Stimulated activated CD8-positive, alpha-beta memory T cell treated with anti-CD3 and anti-CD28 coated beads, Interleukin-7, amount 100 ng/mL, for 48 hours (primary cell): ENCODE results near the gene SAMD8.

Source experiments
- DNase-seq, 2 donors: peaks; one replicate each; pipeline ENCODE4 v3.0.0-alpha.2; 2020; ENCODE audit warnings: low read depth in 1 of 2; ENCODE audit errors: extremely low read depth in 1 of 2

SAMD8 gene

DNA sequence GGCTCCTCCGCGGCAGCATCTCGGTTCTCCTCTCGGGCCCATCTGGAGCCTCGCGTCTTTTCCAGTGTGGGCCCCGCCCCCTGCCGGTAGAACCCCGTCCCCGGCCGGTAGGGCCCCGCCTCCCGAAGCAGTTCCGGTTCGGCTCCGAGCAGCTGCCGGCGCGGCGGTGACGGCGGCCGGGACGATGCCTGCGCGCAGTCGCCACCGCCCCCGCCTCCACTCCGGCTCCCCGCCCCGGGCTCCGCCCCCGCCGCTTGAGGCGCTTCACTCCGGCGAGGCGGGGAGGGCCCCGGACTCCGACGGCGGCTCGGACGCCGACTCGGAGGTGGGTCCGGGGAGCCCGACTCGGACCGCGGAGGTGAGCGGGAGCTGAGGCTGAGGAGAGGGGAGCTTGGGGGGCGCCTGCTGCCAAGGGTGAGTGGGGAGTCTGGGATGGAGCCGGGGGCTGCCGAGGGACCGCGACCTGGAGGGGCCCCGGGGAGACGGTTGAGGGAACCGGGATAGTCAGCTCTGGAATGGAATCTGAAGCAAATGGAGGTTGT lies at the start of gene SAMD8:
Gene SAMD8 (plus strand): TSS at position 292 of the 542 bp plus-strand sequence. CDS start 38,873 bp downstream, outside the sequence.
- peak; percentile 96 to 98 for DNase-seq

DNA sequence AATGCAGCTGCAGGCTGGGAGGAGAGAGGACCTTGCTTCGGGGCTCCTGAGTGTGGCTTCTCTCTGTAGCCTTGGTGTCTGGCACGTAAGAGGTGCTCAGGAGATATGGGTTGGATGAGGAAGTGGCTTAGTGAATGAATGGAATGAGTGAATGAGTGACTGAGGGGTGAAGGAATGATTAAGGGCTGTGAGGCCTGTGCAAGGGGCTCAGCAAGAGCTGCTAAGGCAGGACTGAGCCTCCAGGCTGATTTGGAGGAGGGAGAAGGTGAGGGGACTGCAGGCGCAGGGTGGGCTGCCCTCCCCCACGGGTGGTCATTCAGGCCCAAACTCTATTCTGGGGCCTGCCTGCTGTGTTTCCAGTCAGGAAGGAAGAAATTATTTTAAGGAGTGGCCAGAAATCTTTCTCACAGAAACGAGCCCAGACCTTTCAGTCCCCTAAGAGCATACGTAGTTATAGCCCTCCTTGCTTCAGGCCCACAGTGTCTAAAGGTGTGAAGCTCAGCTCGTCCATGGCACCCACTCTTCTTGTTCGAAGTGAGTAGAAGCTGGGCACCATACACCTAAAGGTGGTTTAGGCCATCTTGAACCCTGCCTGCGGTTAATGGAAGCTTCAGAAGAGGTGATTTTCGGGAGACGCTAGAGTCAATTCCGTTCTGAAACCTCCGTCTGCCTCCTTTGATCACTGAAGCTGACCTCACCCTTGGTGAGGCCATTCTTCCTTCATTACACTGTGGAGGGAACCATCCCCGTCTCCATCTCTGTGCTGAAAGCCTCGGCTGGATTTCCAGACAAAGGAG lies 49.5 kb upstream of the SAMD8 start:
- DNase-seq: no peak

DNA sequence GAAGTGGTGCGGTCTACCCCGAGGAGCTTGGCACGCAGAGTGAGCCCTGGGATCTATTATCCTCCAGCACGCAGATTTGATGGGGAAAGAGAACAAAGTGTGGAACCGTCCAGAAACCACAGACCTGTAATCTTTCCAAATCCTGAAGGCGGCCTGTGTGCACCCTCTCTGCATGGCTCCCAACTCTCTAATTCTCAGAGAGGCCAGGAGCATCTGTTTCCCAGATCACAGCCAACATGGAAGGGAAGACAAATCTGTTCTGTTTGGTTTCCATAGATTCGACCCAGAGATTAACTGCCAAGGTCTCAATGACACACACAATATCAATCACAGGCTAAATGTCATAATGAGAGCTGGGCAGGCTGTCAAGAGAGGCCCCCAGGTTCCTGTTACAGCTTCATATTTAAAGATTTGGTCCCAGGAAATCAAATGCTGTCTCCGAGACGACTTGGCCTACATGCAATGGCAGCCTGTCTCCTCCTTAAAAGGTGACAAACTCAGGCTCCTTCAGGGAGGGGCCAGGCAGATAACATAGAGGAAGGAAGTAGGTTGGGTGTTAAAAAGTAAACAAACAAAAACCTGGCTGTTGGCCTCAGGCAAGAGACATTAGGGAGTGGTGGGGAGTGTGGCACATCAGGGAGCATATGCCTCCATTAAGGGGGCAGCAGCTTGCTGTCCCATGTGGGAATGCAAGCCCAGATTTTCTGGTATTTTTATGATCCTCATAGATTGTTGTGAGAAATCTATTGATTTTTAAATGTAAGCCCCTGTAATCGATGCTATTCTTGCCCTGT lies 48.8 kb upstream of the SAMD8 start:
- DNase-seq: no peak

DNA sequence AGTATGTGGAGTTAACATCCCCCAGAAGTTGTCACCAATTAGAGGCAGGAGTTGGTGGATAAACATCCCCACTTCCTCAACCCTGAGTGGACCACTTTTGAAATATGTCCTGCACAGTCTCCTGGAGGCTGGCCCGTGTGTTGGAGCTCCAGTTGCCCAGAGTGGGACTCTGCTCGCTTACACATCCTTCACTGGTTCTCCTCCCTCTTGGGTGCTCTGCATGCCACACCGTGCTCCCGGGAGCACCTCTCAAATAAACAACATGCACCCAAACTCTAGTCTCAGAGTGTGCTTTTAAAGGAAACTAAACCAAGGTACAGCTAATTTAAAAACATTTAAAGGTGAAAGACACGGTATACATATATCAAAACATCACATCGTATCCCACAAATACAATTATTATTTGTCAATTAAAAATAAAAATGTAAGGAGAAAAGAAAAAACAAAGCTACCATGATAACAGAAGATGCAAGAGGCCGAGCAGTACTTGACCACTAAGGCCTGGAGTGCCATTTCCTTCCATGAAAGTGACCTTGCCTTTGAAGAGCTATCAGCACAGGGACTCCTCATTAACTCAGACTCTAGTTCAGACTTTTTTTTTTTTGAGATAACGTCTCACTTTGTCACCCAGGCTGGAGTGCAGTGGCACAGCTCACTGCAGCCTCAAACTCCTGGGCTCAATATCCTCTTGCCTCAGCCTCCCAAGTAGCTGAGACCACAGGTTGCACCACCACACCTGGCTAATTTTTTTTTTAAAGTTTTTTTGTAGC lies 47.8 kb upstream of the SAMD8 start:
- no peak for DNase-seq

DNA sequence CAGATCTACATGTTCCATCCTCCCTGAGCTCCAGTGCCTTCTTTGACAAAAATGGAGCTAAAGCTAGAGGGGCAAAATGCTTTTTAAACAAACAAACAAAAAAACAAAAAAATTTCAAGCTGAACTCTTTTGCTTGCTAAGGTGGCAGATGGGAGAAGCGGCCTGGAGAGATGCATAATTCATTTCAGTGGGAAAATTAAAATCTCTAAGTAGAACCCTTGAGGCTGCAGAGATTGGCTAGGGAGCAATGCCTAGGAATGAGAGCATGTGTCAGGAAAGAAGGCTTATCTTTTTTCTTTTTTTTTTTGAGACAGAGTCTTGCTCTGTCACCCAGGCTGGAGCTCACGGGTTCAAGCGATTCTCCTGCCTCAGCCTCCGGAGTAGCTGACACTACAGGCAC lies 46.4 kb upstream of the SAMD8 start:
- DNase-seq: no peak

DNA sequence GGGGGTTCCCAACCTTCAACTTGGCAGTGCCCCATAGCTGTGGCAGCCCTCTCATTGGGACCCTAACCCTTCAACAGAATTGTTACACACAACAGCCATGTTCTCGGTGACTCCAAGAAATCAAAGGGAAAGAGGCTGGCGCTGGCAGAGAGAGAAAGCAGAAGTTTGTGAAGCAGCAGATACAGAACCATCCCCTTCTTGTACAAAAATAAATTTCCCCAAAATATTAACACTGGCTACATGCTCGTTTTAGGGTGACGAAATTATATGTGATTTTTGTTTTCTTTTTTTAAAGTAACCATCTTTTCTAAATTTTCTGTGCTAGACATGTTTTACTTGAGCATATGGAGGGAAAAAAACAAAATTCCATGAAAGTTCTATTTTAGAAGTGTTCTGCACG lies 45.2 kb upstream of the SAMD8 start:
- DNase-seq: no peak

DNA sequence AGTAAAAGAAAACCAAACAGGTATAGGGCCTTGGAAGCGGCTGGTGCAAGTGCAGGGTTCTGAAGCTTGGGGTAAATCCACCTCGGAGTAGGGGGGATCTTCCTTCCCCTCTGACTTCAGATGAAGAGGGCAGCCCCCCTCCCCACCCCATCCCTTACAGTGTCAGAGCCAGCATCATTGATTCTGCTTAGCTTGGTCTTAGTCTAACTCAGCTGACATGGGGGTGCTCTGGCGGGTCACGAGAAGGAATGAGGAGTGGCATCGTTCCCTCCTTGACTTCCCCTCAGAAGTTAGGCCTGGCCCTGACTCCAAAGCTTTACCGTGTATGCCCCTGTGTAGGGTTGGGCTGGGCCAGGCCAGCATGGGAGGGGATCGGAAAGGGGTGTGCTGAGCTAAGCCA lies 44.2 kb upstream of the SAMD8 start:
- no peak for DNase-seq

DNA sequence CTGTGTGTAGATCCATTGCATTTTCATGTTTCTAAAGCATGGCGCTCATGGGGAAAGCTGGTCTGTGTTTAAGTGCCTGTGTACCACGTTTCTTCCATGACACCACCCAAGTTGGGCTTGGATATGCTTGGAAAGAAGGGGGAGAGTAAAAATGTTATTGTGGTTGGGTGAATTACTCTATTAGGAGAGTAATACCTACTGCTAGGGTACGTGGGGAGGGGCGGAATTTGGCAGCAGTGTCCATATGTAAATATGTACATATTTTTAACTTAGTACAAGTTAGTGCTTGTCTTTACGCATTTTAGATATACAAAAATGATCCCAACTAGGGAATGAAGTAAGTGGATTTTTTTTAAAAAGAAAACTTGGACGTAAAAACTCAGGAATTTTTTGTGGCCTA lies 42.9 kb upstream of the SAMD8 start:
- no peak for DNase-seq

DNA sequence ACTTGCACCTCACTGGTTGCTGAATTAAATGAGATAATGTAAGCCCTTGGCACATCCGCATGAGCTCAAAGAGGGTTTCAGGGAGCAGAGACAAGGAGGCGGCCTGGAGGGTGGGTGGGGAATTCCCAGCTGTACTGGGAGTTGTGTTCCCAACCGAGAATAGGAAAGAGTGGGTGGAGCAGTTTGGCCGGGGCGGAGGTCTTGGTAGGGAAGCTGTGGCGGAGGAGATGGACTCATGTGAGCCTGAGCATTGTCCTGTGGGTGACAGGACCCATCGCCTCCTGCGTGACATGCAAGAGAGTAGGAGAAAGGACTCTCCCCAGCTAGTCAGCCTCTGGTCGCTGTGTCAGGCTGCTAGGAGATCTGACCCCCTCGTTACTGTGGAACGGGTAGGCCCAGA lies 41.0 kb upstream of the SAMD8 start:
- no peak for DNase-seq

DNA sequence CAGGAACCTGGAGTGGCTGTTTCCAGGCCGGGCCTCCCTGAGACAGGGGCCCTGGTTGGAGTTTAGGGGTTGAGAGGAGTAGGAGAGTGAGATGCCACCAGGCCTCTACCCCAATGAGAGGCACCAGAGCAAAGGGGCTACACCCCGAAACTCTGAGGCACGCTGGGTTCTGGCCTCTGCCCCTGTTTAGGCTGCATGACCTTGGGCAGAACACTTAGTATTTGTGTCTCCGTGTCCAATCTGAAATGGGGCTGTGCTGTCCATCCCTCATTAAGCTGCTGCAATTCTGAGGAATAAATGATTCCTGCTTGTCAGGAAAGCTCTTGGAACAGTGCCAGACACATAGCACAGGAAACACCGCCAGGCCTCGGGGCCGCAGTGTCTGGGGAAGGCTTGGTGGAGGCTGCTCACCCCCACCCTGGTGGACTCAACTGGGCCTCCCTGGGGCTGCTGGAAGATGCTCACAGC lies 40.5 kb upstream of the SAMD8 start:
- no peak for DNase-seq

DNA sequence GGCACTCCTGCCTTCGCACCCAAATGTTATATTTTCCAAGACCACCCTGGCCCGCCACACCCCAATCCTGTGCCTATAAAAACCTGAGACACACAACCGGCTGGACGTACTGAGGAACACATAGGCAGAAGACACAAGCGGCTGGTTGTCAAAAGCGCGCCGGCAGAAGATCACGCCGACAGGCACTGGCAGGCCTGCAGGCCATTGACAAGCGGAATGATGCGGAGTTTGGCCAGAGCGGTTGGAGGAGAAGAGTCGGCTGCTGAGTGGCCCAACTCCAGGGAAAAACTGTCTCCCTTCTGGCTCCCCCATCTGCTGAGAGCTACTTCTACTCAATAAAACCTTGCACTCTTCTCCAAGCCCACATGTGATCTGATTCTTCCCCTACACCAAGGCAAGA lies 39.7 kb upstream of the SAMD8 start:
- DNase-seq: no peak

DNA sequence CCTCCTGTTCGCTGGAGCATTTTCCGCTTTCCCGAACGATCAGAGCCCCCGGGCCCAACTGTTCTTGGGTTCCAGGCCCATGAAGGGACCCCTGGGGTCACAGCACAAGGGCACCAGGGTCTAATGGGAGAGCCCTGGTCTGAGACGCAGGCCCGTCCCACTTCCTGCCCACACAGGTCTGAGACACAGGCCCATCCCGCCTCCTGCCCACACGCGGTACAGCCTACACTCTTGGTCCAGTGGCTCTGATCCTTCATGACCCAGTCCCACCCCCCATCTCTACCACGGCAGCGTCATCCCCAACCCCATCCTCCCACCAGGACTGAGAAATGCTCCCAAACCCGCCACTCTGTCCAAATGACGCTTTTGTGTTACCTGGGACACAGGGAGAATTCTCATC lies 38.7 kb upstream of the SAMD8 start:
- DNase-seq: no peak

DNA sequence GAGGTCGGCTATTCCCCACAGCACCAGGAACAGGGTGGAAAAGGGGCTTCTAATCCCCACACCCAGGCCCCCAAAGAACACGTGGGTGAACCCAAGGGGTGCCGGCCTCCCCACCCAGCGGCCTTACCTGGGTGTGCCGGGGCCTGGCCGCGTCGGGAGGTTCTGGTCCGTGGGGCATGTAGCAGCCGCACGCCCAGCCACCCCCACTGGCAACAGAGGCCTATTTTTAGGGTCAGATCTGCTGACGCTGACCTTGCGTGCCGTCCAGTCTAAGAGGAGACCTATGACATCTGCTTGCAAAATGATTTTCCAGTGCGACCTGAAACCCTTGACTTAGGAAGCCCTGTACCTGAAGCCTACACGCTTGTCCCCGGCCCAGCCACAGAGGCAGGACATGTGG lies 38.0 kb upstream of the SAMD8 start:
- no peak for DNase-seq

DNA sequence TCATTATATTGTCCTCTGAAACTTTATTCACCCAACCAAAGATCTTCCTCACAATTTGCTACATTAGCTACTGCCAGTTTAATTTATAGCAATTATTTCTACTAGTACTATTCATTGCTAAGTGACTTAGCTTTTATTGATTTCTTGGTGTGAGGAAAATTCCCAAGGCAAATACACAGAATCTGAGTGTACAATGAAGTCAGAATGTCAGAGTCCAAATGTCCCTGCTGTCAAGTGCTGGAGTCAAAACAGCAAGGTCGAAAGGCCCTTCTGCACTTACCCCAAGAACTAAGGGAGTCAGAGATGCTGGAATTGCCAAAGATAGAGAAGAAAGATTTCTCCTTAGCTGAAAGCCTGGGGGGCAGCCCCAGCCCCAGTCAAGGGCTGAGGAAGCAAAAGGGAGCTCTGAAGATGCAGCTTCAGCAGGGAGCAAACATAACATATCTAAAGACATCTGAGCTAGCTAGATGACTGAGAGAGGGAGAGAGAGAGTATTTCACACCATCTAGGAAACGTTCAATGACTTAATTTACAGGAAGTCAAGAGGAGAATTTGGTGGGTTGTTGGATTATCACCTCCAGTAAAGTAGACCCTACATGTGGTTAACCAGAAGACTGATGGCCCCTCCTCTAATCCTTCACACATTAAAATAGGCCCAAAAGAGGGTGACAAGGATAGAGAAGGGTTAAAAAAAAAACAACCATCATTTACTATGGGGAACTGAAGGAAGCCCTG lies 36.6 kb upstream of the SAMD8 start:
- DNase-seq: no peak

DNA sequence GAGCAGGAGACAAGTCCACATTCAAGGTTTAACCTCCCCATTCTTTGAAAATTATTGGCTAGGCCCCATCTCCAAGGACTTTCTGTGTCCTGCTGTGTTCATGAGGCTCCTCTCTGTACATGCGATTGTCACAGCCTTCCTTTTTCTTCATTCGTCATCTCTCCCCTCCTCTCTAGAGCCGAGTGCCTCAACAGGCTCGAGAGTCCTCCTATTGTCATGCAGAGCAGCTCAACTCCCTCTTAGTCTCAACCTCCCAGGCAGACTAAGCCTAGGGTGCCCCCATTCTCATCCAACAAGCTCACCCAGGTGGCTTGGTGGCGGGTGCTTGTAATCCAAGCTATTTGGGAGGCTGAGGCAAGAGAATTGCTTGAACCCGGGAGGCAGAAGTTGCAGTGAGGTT lies 35.1 kb upstream of the SAMD8 start:
- no peak for DNase-seq

DNA sequence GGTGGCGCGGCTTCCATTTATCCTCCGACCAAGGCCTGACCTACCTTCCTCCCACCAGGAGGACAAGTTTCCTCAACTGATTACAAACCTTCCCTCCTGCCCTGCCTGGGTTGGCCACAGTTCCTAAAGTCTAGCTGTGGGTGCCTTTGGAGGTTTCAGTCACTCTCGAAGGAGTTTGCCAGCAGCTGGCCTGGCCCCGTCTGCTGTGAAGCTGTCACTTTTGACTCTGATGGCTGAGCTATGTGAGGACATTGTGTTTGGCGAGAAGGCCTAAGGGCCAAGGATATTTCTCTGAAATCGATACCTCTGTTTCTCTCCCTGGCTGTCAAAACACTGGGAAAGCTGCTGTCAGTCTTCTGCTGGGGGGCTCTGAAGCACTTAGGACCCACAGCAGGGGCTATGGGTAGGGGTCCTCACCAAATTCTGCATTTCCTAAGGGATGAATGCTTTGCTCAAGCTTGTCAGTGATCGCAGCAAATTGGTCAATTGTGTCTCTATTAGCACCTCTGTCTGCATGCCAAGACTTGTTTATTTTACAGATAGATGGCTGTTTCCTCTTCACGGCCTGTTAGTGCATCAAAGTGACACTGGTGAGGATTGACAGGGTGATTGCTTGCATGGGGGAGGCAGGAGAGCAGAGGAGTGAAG lies 31.9 kb upstream of the SAMD8 start:
- no peak for DNase-seq

DNA sequence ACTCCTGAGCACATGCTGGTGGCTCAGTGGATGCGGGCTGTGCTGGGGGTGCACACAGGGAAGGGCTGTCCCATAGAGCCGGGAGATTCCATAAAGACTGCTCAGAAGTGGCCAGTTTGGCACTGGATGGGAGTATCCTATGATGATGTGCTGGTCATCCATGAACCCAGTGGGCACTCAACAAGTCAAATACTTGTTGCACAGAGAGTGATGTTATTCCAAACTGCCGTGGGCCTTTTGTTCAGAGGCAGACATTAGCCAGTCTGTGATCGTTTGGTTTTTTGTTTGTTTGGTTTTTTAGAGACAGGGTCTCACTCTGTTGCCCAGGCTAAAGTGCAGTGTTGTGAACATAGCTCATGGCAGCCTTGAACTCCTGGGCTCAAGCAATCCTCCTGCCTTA lies 30.9 kb upstream of the SAMD8 start:
- no peak for DNase-seq

DNA sequence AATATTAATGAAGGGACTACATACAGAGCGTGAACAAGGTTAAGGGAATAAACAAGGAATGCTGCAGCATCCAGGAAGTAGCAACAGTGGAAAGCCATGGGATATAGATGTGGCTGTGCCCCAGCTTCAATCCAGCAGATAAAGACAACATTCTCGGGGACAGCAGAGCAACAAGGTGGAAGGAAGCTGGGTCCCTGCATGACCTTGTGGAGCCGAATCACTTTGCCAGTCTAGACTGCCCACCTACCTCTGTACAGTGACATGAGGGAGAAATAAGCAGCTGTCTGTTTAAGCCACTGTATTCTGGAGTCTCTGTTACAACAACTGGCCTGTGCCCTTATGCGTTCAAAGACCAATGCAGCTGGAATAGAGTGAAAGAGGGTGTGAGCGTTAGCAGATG lies 30.1 kb upstream of the SAMD8 start:
- no peak for DNase-seq

DNA sequence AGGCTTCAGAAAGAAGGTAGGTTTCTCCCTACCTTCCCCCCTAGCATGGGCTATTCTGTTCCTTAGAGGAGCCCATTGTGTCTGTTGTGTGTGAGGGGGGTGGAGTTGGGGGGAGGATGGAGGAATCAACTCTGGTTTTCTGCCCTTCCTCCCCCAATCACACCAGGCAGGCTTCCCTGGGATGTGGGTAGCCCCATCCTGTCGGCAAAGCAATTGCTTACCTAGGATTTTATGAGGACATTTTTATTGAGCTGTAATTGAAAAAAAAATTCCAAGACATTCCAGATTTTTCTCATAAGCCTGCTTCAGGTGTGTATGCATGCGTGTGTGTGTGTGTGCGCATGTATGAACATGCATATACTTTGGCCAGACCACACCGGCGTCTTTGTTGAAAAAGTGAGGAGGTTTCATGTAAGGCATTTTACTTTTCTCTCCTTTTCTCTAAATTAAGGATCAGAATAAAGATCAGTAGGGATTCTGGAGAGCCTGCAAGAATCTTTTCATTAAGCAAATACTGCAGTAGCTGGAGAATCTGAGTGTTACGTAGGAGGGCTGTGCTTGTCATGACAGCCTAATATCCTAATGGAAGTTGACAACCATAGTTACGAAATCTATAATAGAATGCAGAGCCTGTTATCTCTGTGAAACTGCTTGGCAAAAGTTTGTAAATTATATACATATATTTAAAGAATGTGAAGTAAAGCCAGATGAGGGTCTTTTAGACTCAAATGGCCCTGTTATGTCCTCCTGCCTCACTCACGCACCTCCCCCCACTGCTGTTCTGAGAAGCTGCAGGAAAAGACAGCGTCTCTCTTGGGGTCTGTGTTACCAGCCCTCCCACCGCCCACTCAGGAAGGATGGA lies 27.3 kb upstream of the SAMD8 start:
- DNase-seq: no peak
